ENCODE measurements around the gene PHF19.

The PHF19 gene

DNA sequence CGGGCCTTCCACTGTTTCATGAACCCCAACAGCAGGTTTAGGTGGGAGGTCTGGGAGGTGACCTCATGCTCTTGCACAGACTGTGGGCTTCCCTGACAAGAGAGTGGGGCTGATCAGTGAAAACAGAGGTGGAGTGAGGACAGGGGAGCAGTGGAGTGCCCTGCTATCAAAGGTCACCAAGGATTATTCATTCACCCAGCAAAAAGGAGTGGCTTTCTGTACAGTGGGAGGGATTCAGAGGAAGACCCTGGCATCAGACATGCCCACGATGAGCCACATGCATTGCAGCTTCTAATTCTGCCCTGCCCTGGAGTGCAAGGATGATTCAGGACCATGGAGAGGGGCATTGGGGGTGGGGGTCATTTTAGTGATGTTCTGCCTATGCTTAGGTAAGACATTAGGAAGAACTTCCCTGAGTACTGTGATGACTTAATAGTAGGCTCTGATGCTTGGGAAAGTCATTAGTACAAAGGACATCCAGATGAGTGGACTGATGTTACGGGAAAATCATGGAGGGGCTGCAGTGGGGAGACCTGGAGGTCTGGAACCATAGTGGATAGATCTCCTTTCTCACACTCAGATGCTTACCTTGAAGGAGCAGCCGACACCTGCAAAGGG, 36.8 kb upstream of the PHF19 start:
- no peak for DNase-seq (ENCODE audit: low spot score)

GRCh38 chr9:120912958-120913646, 36.1 kb upstream of the PHF19 start:
- no peak for DNase-seq (ENCODE audit: low spot score)

DNA sequence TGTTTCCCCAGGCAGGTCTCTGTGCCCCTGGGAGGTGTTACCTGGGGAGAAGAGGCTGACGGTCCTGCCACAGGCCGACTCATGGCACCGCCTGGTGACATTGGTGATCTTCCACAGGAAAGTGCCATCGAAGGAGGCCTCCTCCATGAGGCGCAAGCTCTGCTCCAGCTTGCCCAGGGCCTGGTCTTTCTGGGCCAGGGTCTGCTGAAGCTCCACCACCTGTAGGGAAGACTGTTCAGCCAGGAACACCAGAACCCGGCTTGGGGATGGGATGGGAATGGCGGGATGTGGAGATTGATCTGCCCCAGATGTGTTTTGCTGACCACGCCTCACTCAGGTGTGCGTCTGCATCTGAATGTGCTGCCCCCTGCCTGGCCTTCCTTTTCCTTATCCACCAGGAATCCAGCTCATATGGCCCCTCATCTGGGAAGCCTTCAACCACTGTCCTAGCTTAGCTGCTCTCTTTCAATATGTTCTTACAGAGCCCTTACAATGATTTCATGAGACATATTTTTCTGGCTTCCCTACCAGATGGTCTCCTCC, 34.4 kb upstream of the PHF19 start:
- no peak for DNase-seq (ENCODE audit: low spot score)

GRCh38 chr9:120910643-120911042, 33.7 kb upstream of the PHF19 start:
- DNase-seq (ENCODE audit: low spot score), result no peak

DNA sequence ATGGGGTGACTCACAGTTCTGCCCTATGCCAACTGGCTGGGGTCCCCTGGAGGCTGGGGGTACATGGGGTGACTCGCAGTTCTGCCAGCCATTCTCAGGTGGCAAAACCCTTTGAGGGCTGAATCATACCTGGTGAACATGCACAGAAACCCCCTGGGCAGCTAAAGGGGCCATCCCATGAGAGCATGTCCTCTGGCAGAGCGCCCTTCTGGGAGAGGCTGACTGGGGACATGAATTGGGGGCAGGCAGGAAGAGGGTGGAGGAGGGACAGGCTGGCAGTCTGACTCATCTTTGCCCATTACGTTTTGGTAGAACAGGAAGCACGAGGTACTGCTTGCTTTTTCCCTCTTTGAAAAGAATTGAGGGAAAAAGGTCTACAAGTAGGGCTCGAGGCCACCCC, 32.9 kb upstream of the PHF19 start:
- no peak for DNase-seq (ENCODE audit: low spot score)

DNA sequence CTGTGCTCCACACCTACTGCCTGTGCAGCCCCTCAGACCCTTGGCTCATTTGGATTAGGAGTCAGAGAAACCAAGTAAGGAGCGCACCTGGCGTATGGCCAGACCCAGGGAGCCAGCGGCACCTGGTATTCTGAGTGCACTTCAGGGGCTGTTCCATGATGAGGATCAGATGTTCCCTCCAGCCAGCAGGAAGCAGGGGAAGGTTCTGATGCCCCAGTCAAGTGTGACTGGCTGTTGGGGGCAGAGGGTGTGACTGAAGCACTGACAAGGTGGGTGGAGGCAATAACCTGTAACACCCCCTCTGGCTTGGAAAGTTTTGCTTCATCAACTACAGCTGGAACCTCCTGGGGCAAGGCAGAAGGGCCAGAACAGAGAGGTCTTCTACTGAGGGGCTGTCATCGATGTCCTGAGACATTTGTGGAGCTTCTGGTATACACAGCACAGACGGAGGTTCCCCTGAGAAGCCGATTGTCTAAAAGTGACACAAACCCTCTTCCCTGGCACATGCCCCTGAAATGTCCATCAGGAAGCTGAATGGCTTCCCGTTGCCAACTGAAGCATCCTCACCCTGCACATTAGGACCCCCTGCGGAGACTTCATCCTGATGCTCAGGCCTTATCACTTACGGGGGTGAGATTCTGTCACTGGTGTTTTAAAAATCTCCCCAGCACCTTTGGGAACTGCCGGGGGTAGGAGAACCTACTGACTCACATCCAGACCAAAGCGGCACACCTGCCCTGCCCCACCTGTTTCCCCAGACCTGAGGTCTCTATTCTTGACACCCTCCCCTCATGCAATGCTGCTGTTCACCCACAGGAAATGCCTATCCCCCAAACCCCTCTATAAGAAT, 28.6 kb upstream of the PHF19 start:
- no peak for DNase-seq (ENCODE audit: low spot score)

DNA sequence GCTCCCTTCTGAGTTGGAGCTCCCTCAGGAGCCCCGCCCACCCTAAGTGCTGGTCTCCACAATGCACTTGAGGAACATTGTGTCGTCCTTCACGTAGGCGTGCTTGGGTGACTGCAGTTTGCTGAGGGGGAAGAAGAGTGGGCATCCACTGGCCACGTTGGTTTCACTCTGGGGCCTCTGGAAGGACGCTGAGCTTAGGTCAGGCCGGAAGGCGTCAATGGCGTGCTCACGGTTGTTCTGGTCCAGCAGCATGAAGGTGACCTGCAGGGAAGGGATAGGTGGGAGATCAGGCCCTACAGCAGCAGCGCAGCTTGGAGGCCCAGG, 28.0 kb upstream of the PHF19 start:
- no peak for DNase-seq (ENCODE audit: low spot score)

GRCh38 chr9:120904061-120904977, 27.3 kb upstream of the PHF19 start:
- no peak for DNase-seq (ENCODE audit: low spot score)

GRCh38 chr9:120902569-120903535, 25.9 kb upstream of the PHF19 start:
- DNase-seq (ENCODE audit: low spot score), result no peak

- no peak for DNase-seq (ENCODE audit: low spot score)
These were observed 25.0 kb upstream of the PHF19 start for GRCh38 chr9:120901755-120902568.

GRCh38 chr9:120900824-120901223, 23.8 kb upstream of the PHF19 start:
- no peak for DNase-seq (ENCODE audit: low spot score)

GRCh38 chr9:120899490-120900068, 22.6 kb upstream of the PHF19 start:
- DNase-seq (ENCODE audit: low spot score), result no peak

- no peak for DNase-seq (ENCODE audit: low spot score)
These were observed 21.4 kb upstream of the PHF19 start for GRCh38 chr9:120898396-120898795.

DNA sequence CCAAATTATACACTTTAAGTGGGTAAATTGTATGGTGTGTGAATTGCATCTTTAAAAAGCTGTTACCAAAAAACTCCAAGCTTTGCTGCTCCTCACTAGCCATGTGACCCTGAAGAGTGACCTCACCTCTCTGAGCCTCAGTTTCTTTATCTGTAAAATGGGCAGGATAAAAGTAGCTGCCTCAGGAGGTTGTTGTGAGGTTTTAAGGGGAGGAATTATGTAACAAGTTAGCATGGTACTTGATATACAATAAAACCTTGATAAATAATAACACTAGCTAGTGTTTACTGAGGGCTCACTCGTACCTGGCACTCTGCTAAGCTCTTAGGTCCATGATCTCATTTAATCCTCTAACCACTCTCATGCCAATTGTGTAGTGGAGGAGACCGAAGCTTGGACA, 19.0 kb upstream of the PHF19 start:
- DNase-seq (ENCODE audit: low spot score), result no peak

DNA sequence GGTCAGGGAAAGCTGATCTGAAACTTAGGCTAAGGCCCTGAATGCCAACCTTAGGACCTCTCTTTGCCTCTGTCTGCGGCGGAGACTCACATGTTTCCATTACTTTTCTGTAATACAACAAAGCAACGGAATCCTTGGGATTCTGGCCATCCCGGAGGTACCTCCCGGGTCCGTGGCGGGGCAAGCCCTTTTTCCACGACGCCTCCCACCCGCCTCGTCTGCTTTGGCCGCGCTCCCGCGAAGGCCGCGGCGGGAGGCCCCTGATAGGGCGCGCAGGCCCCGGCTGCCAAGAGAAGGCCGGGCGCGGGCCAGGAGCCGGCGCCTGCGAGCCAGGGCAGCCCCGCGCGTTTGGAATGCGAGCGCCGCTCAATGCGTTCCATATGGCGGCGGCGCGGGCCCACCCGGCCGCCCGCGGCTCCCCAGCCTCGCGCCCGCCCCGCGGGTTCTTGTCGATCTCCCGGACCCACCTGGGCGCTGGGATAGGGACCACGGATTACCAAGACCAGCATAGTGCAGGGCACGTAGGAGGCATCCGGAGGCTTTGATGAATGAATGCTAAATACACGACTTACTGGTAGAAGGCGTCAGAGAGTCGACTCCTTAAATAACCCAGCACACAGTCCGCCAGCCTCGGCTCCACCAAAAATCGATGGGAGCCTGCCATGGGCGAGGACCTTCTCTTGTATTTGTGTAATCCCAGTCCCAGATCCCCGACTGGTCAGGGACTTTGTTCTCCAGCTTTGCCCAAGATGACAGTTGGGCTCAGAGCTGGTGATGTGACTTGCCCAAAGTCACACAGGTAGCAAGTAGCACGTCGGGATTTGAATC, 17.5 kb upstream of the PHF19 start:
- DNase-seq (ENCODE audit: low spot score), result no peak

GRCh38 chr9:120893611-120894307, 16.8 kb upstream of the PHF19 start:
- no peak for DNase-seq (ENCODE audit: low spot score)

DNA sequence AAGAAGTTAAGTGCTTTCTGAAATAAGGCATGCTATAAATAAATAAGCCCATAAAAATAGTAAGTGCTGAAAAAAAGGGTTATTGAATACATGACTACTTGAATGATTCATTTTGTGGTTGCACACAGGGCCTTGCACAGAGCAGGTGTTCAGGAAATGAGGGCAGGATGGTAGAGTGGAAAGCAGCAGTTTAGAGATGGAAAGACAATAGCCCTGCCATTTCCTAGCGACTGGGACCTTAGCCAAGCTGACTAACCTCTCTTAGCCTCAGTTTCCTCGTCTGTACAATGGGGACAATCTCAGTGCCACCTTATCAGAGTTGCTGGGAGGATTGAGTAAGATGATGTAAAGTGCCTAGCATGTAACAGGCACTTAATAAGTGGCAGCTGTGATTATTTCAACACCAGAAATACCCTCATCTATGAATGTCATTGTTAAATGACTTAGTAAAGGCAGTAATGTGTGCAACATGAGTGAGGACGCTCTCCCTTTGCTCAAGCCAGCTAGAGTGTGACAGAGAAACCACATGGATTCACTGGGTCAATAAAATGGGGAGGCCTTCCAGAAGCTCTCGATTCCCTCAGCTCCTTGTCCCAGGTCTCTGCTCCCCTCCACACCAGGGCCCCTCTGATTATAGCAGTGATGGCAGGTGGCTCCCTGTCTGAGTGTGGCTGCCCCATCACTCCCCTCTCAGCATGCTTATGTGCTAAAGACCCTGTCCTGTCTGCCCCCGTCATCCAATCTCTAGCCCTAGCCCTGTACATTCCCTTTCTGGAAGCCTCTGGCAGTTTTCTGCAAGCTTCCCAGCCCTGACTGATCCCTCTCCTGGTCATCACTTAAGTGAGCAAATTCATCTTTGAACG, 16.0 kb upstream of the PHF19 start:
- DNase-seq (ENCODE audit: low spot score), result peak; percentile 45
